Lower lobe of right lung (tissue), 2 donors: ENCODE data around the gene SLBP. TPM values are rescaled to one million over a fixed set of nuclear protein-coding genes. Genes with fewer than 3 reads are reported as not detected.

ENCODE experiments used
- ATAC-seq, 2 donors: fragments of 200-7000 bp; cut with Tn5 transposase; one replicate each; pipeline ENCODE4 v1.9.1; 2020 to 2022; ENCODE audit warnings: mild to moderate bottlenecking in 2 of 2, moderate library complexity in 2 of 2
- DNase-seq: peaks from one replicate; pipeline ENCODE4 v3.0.0-alpha.2; 2020
- H3K27ac ChIP-seq: fragments of 200-600 bp; one replicate; pipeline ENCODE4 v1.8.0; 2022
- H3K27me3 ChIP-seq: fragments of 200-600 bp; one replicate; pipeline ENCODE4 v1.8.0; 2022; ENCODE audit warnings: low read depth
- H3K36me3 ChIP-seq: fragments of 200-600 bp; one replicate; pipeline ENCODE4 v1.8.0; 2022; ENCODE audit warnings: mild to moderate bottlenecking
- H3K4me1 ChIP-seq: fragments of 200-600 bp; one replicate; pipeline ENCODE4 v1.8.0; 2022
- H3K4me3 ChIP-seq: fragments of 200-600 bp; one replicate; pipeline ENCODE4 v1.8.0; 2022; ENCODE audit warnings: mild to moderate bottlenecking
- H3K9me3 ChIP-seq: fragments of 200-600 bp; one replicate; pipeline ENCODE4 v1.8.0; 2022
- CTCF ChIP-seq: fragments of 200-600 bp; IDR thresholded peaks from one replicate; pipeline ENCODE4 v1.8.0; 2022; ENCODE audit warnings: antibody characterized with exemption, mild to moderate bottlenecking
- intact Hi-C: fragments of 100-400 bp; cut with DNase I; formaldehyde crosslinking; loops from one replicate; pipeline ENCODE4 v1.11.0; 2022
- total RNA-seq: library from RNA; stranded (reverse); fragmentation: NEBNext Ultra II Directional; extraction: Animal tissue kit (Norgen Biotek cat#: 25700); gene quantifications from one replicate; pipeline ENCODE4 v1.2.1, GENCODE V29; 2021
- donor health status: DM: no; HTN: yes; CAD: no; lungs with severe emphysema.

SLBP gene
- total RNA-seq, 1 donor from 2014 or later = 31.6 TPM

- Histone ChIP-seq H3K9me3 (no peaks in the 10 kb centered on the region), H3K27me3 (peaks cover 3% of the 10 kb centered on the region), H3K4me1 (peaks cover 16% of the 10 kb centered on the region), H3K27ac (no peak overlapping the region), H3K36me3 (peaks cover 12% of the 10 kb centered on the region), H3K4me3 (no peak overlapping the region)
- DNase-seq (no peak), ATAC-seq (no peak)
- intact Hi-C loops = no loop called here
- TF ChIP-seq CTCF = no peak
Measured at GRCh38 chr4:1747603-1747967, 35.5 kb upstream of the SLBP start.

GRCh38 chr4:1746919-1747602, 34.9 kb upstream of the SLBP start:
- Histone ChIP-seq H3K4me1 (peaks cover 11% of the 10 kb centered on the region), H3K4me3 (no peak overlapping the region), H3K36me3 (peaks cover 15% of the 10 kb centered on the region), H3K27me3 (peaks cover 3% of the 10 kb centered on the region), H3K9me3 (no peaks in the 10 kb centered on the region), H3K27ac (no peak overlapping the region)
- intact Hi-C loops = no loop called here
- ATAC-seq (no peak), DNase-seq (no peak)
- TF ChIP-seq CTCF = no peak

GRCh38 chr4:1746265-1746691, 34.2 kb upstream of the SLBP start:
- intact Hi-C loops = no loop called here
- H3K27ac ChIP-seq = no peak overlapping the region
- ATAC-seq = peak; percentile 67 to 80
- peak; percentile 84 for TF ChIP-seq CTCF
- peaks cover 21% of the 10 kb centered on the region for H3K36me3 ChIP-seq
- H3K27me3 ChIP-seq = peaks cover 3% of the 10 kb centered on the region
- DNase-seq = peak; percentile 81
- peaks cover 6% of the 10 kb centered on the region for H3K4me1 ChIP-seq
- no peaks in the 10 kb centered on the region for H3K9me3 ChIP-seq
- no peak overlapping the region for H3K4me3 ChIP-seq

- Histone ChIP-seq H3K9me3 (no peaks in the 10 kb centered on the region), H3K4me1 (peaks cover 6% of the 10 kb centered on the region), H3K36me3 (peaks cover 27% of the 10 kb centered on the region), H3K27ac (no peak overlapping the region), H3K27me3 (peaks cover 3% of the 10 kb centered on the region), H3K4me3 (no peak overlapping the region)
- DNase-seq = no peak
- no peak for ATAC-seq
- intact Hi-C loops = no loop called here
- no peak for TF ChIP-seq CTCF
Measured at GRCh38 chr4:1745697-1746096, 33.6 kb upstream of the SLBP start.

- Histone ChIP-seq H3K27me3 (peaks cover 3% of the 10 kb centered on the region), H3K36me3 (peaks cover 31% of the 10 kb centered on the region), H3K4me1 (peaks cover 6% of the 10 kb centered on the region), H3K27ac (no peak overlapping the region), H3K9me3 (no peaks in the 10 kb centered on the region), H3K4me3 (no peak overlapping the region)
- TF ChIP-seq CTCF = no peak
- DNase-seq (no peak), ATAC-seq (no peak)
- intact Hi-C loops = no loop called here
Measured at GRCh38 chr4:1745165-1745564, 33.0 kb upstream of the SLBP start.
